GM20000 (cell line): ENCODE measurements around the gene TMEM131.

Experiments
- DNase-seq: peaks from one replicate; pipeline ENCODE4 v3.0.0; 2012; ENCODE audit warnings: low spot score
- CTCF ChIP-seq: IDR thresholded peaks from 2 replicates; pipeline ENCODE4 v1.5.1; 2012; ENCODE audit warnings: mild to moderate bottlenecking, control low read depth; ENCODE audit errors: extremely low read depth, missing control alignments

Gene TMEM131

DNA sequence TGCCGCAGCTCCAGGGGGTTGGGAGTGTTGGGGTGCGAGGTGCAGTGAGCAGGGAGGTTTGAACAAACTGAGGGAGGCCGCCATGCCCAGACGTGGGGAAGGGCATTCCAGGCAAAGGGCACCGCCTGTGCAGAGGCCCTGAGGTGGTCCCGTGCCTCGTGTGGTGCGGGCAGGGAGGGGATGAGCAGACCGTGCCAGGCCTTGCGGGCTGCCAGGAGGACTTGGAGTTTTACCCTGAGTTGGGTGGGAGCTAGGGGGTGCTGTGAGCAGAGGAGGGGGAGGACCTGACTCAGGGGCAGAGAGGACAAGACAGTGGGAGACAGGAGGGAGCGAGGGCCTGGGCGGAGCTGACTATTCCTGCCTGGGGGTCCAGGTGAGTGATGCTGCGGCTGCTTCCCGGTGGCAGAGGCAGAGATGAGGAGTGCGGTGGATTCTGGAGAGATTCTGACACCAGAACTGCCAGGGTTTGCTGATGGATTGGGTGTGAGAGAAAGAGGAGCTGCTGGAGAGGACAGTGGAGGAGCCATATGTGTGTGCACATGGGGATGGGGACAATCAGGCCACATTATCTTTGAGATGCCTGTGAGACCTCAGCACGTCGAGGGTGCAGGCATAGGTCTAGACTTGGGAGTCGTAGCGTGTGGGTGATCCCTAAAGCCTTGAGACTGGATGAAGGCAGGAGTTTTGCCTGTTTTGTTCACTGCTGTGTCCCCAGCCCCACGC, 259.0 kb downstream of the TMEM131 start:
- DNase-seq = no peak
- TF ChIP-seq CTCF = no peak

DNA sequence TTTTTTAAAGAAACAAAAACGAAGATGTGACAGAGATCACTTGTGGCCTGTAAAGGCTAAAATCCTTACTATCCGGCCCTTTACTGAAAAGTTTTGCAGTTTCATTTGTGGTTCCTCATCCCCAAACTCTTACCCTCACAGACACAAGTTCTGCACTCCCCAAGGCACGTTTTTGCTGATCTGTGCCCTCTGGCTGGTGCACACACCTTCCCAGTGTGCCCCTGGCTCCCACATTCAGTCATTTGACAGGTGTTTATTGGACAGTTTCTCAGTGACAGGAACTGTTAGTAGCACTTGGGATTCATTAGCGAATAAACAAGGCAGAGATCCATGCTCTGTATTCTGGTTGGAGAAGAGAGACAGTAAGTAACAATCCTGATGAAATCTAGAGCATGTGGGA, 259.6 kb downstream of the TMEM131 start:
- DNase-seq = no peak
- no peak for TF ChIP-seq CTCF

DNA sequence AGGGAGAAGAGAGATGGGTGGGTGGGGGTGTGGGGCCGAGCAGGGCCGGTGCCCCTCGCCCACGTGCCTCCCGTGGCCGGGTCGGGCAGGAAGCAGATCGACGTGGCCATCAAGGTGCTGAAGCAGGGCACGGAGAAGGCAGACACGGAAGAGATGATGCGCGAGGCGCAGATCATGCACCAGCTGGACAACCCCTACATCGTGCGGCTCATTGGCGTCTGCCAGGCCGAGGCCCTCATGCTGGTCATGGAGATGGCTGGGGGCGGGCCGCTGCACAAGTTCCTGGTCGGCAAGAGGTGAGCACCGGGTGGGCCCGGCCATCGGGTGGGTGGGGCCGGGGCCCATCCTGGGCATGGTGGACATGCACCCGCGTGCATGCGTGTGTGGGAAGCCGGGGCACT, 260.6 kb downstream of the TMEM131 start:
- TF ChIP-seq CTCF = no peak

GRCh38 chr2:97734061-97735051, 261.4 kb downstream of the TMEM131 start:
- no peak for TF ChIP-seq CTCF

More for the DNA sequence above, 260.6 kb downstream of the TMEM131 start:
- no peak for DNase-seq

GRCh38 chr2:97733341-97734035, 262.3 kb downstream of the TMEM131 start:
- no peak for TF ChIP-seq CTCF
- DNase-seq = no peak

More at GRCh38 chr2:97734061-97735051, 261.4 kb downstream of the TMEM131 start:
- no peak for DNase-seq

- DNase-seq = no peak
- TF ChIP-seq CTCF = no peak
Measured at GRCh38 chr2:97732436-97733340, 263.1 kb downstream of the TMEM131 start.
